WTC11 (cell line): ENCODE results near the gene ADAMTS12. TPM values are rescaled to one million over a fixed set of nuclear protein-coding genes. Genes with fewer than 3 reads are reported as not detected.

ENCODE experiments used
- ATAC-seq: fragments of 200-7000 bp; cut with Tn5 transposase; 2 replicates; pipeline ENCODE4 v1.10.0; 2021; ENCODE audit warnings: mild to moderate bottlenecking, moderate library complexity
- CTCF ChIA-PET: fragments of 300-600 bp; sonication (Branson Sonifier 250); formaldehyde crosslinking; loops from one replicate; lab custom pipeline; 2021; ENCODE audit warnings: antibody characterized with exemption; lab: Charles Lee
- POLR2A ChIA-PET: fragments of 350-600 bp; sonication (Branson Sonifier 250); formaldehyde crosslinking; loops from one replicate; lab custom pipeline; 2021; ENCODE audit warnings: antibody characterized with exemption; lab: Charles Lee
- DNase-seq: peaks from one replicate; pipeline ENCODE4 v3.0.0; 2021; ENCODE audit warnings: low spot score
- H3K27ac Mint-ChIP-seq: 2 replicates; pipeline ENCODE4 v1.8.0; 2021; ENCODE audit warnings: mixed read lengths
- H3K27me3 Mint-ChIP-seq: 2 replicates; pipeline ENCODE4 v1.8.0; 2021; ENCODE audit warnings: low read depth, mild to moderate bottlenecking, moderate library complexity, mixed read lengths
- H3K36me3 Mint-ChIP-seq: 2 replicates; pipeline ENCODE4 v1.8.0; 2021; ENCODE audit warnings: mixed read lengths
- H3K4me1 Mint-ChIP-seq: 2 replicates; pipeline ENCODE4 v1.8.0; 2022; ENCODE audit warnings: mixed read lengths
- H3K4me3 Mint-ChIP-seq: 2 replicates; pipeline ENCODE4 v1.8.0; 2021; ENCODE audit warnings: mild to moderate bottlenecking, moderate library complexity, mixed read lengths
- H3K9me3 Mint-ChIP-seq: 2 replicates; pipeline ENCODE4 v1.8.0; 2021; ENCODE audit warnings: mixed read lengths
- ATF3 ChIP-seq: sonication (generic); formaldehyde crosslinking; conservative IDR thresholded peaks from 2 replicates; pipeline ENCODE4 v1.8.1; 2022; ENCODE audit warnings: mild to moderate bottlenecking, missing genetic modification reagents
- CDX4 ChIP-seq: fragments of 250-450 bp; sonication (Bioruptor Pico); IDR thresholded peaks from 2 replicates; pipeline ENCODE4 v1.9.0; 2021; ENCODE audit warnings: moderate library complexity, mild to moderate bottlenecking, inconsistent platforms, borderline replicate concordance
- CTCF ChIP-seq: fragments of 200-600 bp; IDR thresholded peaks from 2 replicates; pipeline ENCODE4 v1.8.0; 2022; ENCODE audit warnings: antibody characterized with exemption
- ETV6 ChIP-seq: sonication (generic); formaldehyde crosslinking; IDR thresholded peaks from 2 replicates; pipeline ENCODE4 v1.8.1; 2022; ENCODE audit warnings: mild to moderate bottlenecking, missing genetic modification reagents
- GABPB1 ChIP-seq: sonication (generic); formaldehyde crosslinking; IDR thresholded peaks from 2 replicates; pipeline ENCODE4 v1.8.1; 2023; ENCODE audit warnings: mild to moderate bottlenecking, missing genetic modification reagents
- IRF2 ChIP-seq: sonication (generic); formaldehyde crosslinking; IDR thresholded peaks from 2 replicates; pipeline ENCODE4 v1.8.0; 2022; ENCODE audit warnings: low read depth, missing genetic modification reagents, borderline replicate concordance
- JAZF1 ChIP-seq: fragments of 250-450 bp; sonication (Bioruptor Pico); IDR thresholded peaks from 2 replicates; pipeline ENCODE4 v1.9.0; 2021; ENCODE audit warnings: moderate library complexity, mild to moderate bottlenecking, inconsistent platforms
- PRRX2 ChIP-seq: fragments of 250-450 bp; sonication (Bioruptor Pico); IDR thresholded peaks from 2 replicates; pipeline ENCODE4 v1.8.0; 2021; ENCODE audit warnings: mild to moderate bottlenecking
- RELA ChIP-seq: sonication (generic); formaldehyde crosslinking; IDR thresholded peaks from 2 replicates; pipeline ENCODE4 v1.8.1; 2022; ENCODE audit warnings: missing genetic modification reagents, mild to moderate bottlenecking, borderline replicate concordance
- SP1 ChIP-seq: sonication (generic); formaldehyde crosslinking; conservative IDR thresholded peaks from 2 replicates; pipeline ENCODE4 v1.8.1; 2022; ENCODE audit warnings: missing genetic modification reagents
- TEAD4 ChIP-seq: sonication (generic); formaldehyde crosslinking; IDR thresholded peaks from 2 replicates; pipeline ENCODE4 v1.8.0; 2022; ENCODE audit warnings: mild to moderate bottlenecking, missing genetic modification reagents
- ZNF138 ChIP-seq: sonication (generic); formaldehyde crosslinking; conservative IDR thresholded peaks from 2 replicates; pipeline ENCODE4 v1.8.1; 2022; ENCODE audit warnings: mild to moderate bottlenecking, moderate library complexity, missing genetic modification reagents
- ZNF232 ChIP-seq: sonication (generic); formaldehyde crosslinking; IDR thresholded peaks from 2 replicates; pipeline ENCODE4 v1.8.0; 2022; ENCODE audit warnings: mild to moderate bottlenecking, missing genetic modification reagents
- ZNF317 ChIP-seq: sonication (generic); formaldehyde crosslinking; IDR thresholded peaks from 2 replicates; pipeline ENCODE4 v1.8.1; 2023; ENCODE audit warnings: low read depth, mild to moderate bottlenecking, moderate library complexity, missing genetic modification reagents, borderline replicate concordance
- ZNF416 ChIP-seq: fragments of 250-450 bp; sonication (Bioruptor Pico); IDR thresholded peaks from 2 replicates; pipeline ENCODE4 v1.9.0; 2021; ENCODE audit warnings: mild to moderate bottlenecking, inconsistent platforms
- ZNF425 ChIP-seq: fragments of 250-450 bp; sonication (Bioruptor Pico); conservative IDR thresholded peaks from 2 replicates; pipeline ENCODE4 v1.9.0; 2021; ENCODE audit warnings: mild to moderate bottlenecking
- total RNA-seq: library from RNA; stranded (reverse); gene quantifications from 3 replicates; pipeline ENCODE4 v1.2.3, GENCODE V29; 2021

The ADAMTS12 gene
- total RNA-seq, 1 experiment from 2014 or later: 13.5 TPM

GRCh38 chr5:33531824-33532223 is 360.0 kb downstream of the ADAMTS12 start:
- H3K9me3 Mint-ChIP-seq: peaks cover 10% of the 10 kb centered on the region
- no peaks in the 10 kb centered on the region for H3K27me3 Mint-ChIP-seq
- CTCF ChIA-PET: interaction anchor here (1.1 kb wide), 1 partner anchor 403 kb away, joined by 3 read pairs; no protein-coding TSS in a partner anchor
- H3K36me3 Mint-ChIP-seq: no peaks in the 10 kb centered on the region; the same call in 1 of the 2 replicates
- ATAC-seq (no peak), DNase-seq (no peak)
- H3K4me3 Mint-ChIP-seq: no peak overlapping the region
- H3K4me1 Mint-ChIP-seq: peaks cover 2% of the 10 kb centered on the region
- no peak for TF ChIP-seq CDX4 (CRISPR knock-in tag)
- no peak for TF ChIP-seq TEAD4 (CRISPR knock-in tag)
- TF ChIP-seq ATF3: no peak
- no peak for TF ChIP-seq CTCF
- no peak for TF ChIP-seq ZNF416 (CRISPR knock-in tag)
- TF ChIP-seq PRRX2: no peak
- no peak for TF ChIP-seq SP1 (CRISPR knock-in tag)
- TF ChIP-seq JAZF1 (CRISPR knock-in tag): no peak
- TF ChIP-seq ETV6 (CRISPR knock-in tag): no peak
- TF ChIP-seq ZNF317 (CRISPR knock-in tag): no peak
- H3K27ac Mint-ChIP-seq: no peak overlapping the region
- POLR2A ChIA-PET: no interaction called here

GRCh38 chr5:33531037-33531298 is 360.8 kb downstream of the ADAMTS12 start:
- TF ChIP-seq IRF2 (CRISPR knock-in tag) (no peak), ZNF232 (CRISPR knock-in tag) (no peak), ETV6 (CRISPR knock-in tag) (no peak), ZNF138 (CRISPR knock-in tag) (no peak), RELA (CRISPR knock-in tag) (no peak)
- DNase-seq (no peak), ATAC-seq (peak; percentile 62)
- Mint-ChIP-seq H3K36me3 (no peaks in the 10 kb centered on the region; the same call in 1 of the 2 replicates), H3K4me3 (no peak overlapping the region), H3K27me3 (no peaks in the 10 kb centered on the region), H3K4me1 (peaks cover 2% of the 10 kb centered on the region), H3K27ac (peak overlapping the region; percentile 75; the same call in 1 of the 2 replicates), H3K9me3 (peaks cover 10% of the 10 kb centered on the region)
- POLR2A ChIA-PET: no interaction called here
- CTCF ChIA-PET: interaction anchor here (1.1 kb wide), 1 partner anchor 404 kb away, joined by 3 read pairs; no protein-coding TSS in a partner anchor

- peak; percentile 13 for DNase-seq
- ChIA-PET POLR2A (no interaction called here), CTCF (interaction anchor here (1.4 kb wide), 1 partner anchor 59 kb away, joined by 3 read pairs; no protein-coding TSS in a partner anchor)
- TF ChIP-seq GABPB1 (CRISPR knock-in tag): no peak
- no peak for TF ChIP-seq ZNF425 (CRISPR knock-in tag)
- TF ChIP-seq CTCF: peak; percentile 46
- Mint-ChIP-seq H3K4me3 (no peak overlapping the region), H3K36me3 (no peaks in the 10 kb centered on the region; the same call in 1 of the 2 replicates), H3K9me3 (peaks cover 7% of the 10 kb centered on the region), H3K27ac (peak overlapping the region; percentile 75; the same call in 1 of the 2 replicates), H3K27me3 (no peaks in the 10 kb centered on the region), H3K4me1 (peaks cover 2% of the 10 kb centered on the region)
- peak; percentile 97 for ATAC-seq
Observed at GRCh38 chr5:33530183-33531036, 361.4 kb downstream of the ADAMTS12 start.
